MCF 10A (cell line): ENCODE data around the gene NECTIN1. TPM values are rescaled to one million over a fixed set of nuclear protein-coding genes. Genes with fewer than 3 reads are reported as not detected.

Source experiments
- BruUV-seq: library from RNA; stranded (reverse); fragments of 400-500 nt; replicated peaks from 2 replicates; lab custom pipeline; 2021; lab: Mats Ljungman, UMichigan
- CTCF ChIA-PET: fragments of 300-600 bp; sonication (Branson Sonifier 250); formaldehyde crosslinking; extraction: SDS; loops from one replicate; lab custom pipeline; 2021; ENCODE audit warnings: antibody characterized with exemption, inconsistent platforms; lab: Yijun Ruan, JAX
- POLR2A ChIA-PET: fragments of 300-600, 350-650 bp; sonication (Branson Sonifier 250); formaldehyde crosslinking; extraction: SDS; loops from one replicate; lab custom pipeline; 2020; ENCODE audit warnings: antibody characterized with exemption, inconsistent platforms; lab: Yijun Ruan, JAX
- DNase-seq: peaks from one replicate; pipeline ENCODE4 v3.0.0-alpha.2; 2018; ENCODE audit not compliant: unreplicated experiment
- H3K27ac Mint-ChIP-seq: one replicate; pipeline ENCODE4 v1.8.0; 2022; ENCODE audit warnings: mild to moderate bottlenecking, low read depth, mixed read lengths; ENCODE audit not compliant: unreplicated experiment
- H3K27me3 Mint-ChIP-seq: one replicate; pipeline ENCODE4 v1.8.0; 2022; ENCODE audit warnings: mixed read lengths; ENCODE audit not compliant: insufficient read depth, unreplicated experiment
- H3K36me3 Mint-ChIP-seq: one replicate; pipeline ENCODE4 v1.8.0; 2022; ENCODE audit warnings: mild to moderate bottlenecking, moderate library complexity, mixed read lengths; ENCODE audit not compliant: insufficient read depth, unreplicated experiment
- H3K4me1 Mint-ChIP-seq: one replicate; pipeline ENCODE4 v1.8.0; 2022; ENCODE audit warnings: mixed read lengths; ENCODE audit not compliant: insufficient read depth, unreplicated experiment
- H3K4me3 Mint-ChIP-seq: one replicate; pipeline ENCODE4 v1.8.0; 2022; ENCODE audit warnings: mild to moderate bottlenecking, moderate library complexity, mixed read lengths; ENCODE audit not compliant: unreplicated experiment
- H3K9me3 Mint-ChIP-seq: one replicate; pipeline ENCODE4 v1.8.0; 2022; ENCODE audit warnings: mixed read lengths; ENCODE audit not compliant: unreplicated experiment
- CTCF ChIP-seq: fragments of 200-600 bp; IDR thresholded peaks from one replicate; pipeline ENCODE4 v1.8.0; 2022; ENCODE audit warnings: antibody characterized with exemption, mild to moderate bottlenecking; ENCODE audit not compliant: unreplicated experiment
- intact Hi-C: fragments of 100-400 bp; cut with micrococcal nuclease; formaldehyde crosslinking; loops from 2 replicates; pipeline ENCODE4 v1.14.1; 2022
- total RNA-seq: library from RNA; stranded (reverse); gene quantifications from 2 replicates; pipeline ENCODE4 v1.2.3, GENCODE V29; 2022

Gene NECTIN1
- total RNA-seq, 1 experiment from 2014 or later, result 59.2 TPM

GRCh38 chr11:119744577-119744976, 15.6 kb upstream of the NECTIN1 start:
- no peaks in the 10 kb centered on the region for H3K4me1 Mint-ChIP-seq
- TF ChIP-seq CTCF, result no peak
- H3K36me3 Mint-ChIP-seq, result no peaks in the 10 kb centered on the region
- ChIA-PET POLR2A (no interaction called here), CTCF (interaction anchor here (0.7 kb wide), 1 partner anchor 398 kb away, joined by 3 read pairs; no protein-coding TSS in a partner anchor)
- H3K27me3 Mint-ChIP-seq, result peaks cover 38% of the 10 kb centered on the region
- no peaks in the 10 kb centered on the region for H3K9me3 Mint-ChIP-seq
- DNase-seq, result no peak
- no peak overlapping the region for H3K27ac Mint-ChIP-seq
- no TSS peak for BruUV-seq
- H3K4me3 Mint-ChIP-seq, result no peak overlapping the region
- intact Hi-C loops, result loop anchor here (5.0 kb wide), 1 partner anchor 262 kb away; no protein-coding TSS in a partner anchor

DNA sequence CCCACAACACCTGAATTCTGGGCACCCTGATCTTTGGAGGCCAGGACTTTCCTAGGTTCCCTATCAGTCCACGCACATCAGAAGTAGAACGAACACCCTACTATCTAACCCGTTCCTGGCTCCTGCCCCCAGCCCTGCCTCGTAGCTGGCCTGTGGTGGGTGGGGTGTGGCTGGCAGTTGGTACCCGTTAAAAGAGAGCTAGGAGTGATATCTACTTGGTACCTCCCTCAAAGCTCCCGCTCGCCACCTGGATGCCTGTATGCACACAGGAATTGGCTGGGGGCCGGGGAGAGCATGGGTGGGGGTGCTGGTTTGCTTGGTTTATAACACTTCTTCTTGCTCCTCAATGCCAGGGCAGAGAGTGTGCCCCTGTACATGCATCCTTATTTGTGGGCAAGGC, 14.0 kb upstream of the NECTIN1 start:
- Mint-ChIP-seq H3K9me3 (no peaks in the 10 kb centered on the region), H3K4me1 (no peaks in the 10 kb centered on the region), H3K4me3 (no peak overlapping the region), H3K36me3 (no peaks in the 10 kb centered on the region), H3K27ac (no peak overlapping the region), H3K27me3 (peaks cover 38% of the 10 kb centered on the region)
- DNase-seq, result no peak
- intact Hi-C loops, result loop anchor here (5.0 kb wide), 1 partner anchor 261 kb away; no protein-coding TSS in a partner anchor
- BruUV-seq, result no TSS peak
- ChIA-PET CTCF (interaction anchor here (0.5 to 2.0 kb wide), 3 partner anchors 14 to 365 kb away, joined by 3 to 6 read pairs (median 5); partner anchors contain the start of gene NECTIN1), POLR2A (interaction anchor here (0.8 to 1.6 kb wide), 2 partner anchors 13 to 269 kb away, joined by 3 read pairs; no protein-coding TSS in a partner anchor)
- no peak for TF ChIP-seq CTCF

- intact Hi-C loops, result loop anchor here (5.0 kb wide), 1 partner anchor 260 kb away; no protein-coding TSS in a partner anchor
- no peak overlapping the region for H3K4me3 Mint-ChIP-seq
- H3K36me3 Mint-ChIP-seq, result no peaks in the 10 kb centered on the region
- H3K27ac Mint-ChIP-seq, result no peak overlapping the region
- ChIA-PET POLR2A (interaction anchor here (0.8 to 1.6 kb wide), 2 partner anchors 14 to 270 kb away, joined by 3 read pairs; no protein-coding TSS in a partner anchor), CTCF (interaction anchor here (0.7 to 2.0 kb wide), 2 partner anchors 13 to 366 kb away, joined by 5 to 6 read pairs; partner anchors contain the start of gene NECTIN1)
- BruUV-seq, result no TSS peak
- peaks cover 36% of the 10 kb centered on the region for H3K27me3 Mint-ChIP-seq
- no peak for DNase-seq
- no peak for TF ChIP-seq CTCF
- no peaks in the 10 kb centered on the region for H3K9me3 Mint-ChIP-seq
- no peaks in the 10 kb centered on the region for H3K4me1 Mint-ChIP-seq
Measured at GRCh38 chr11:119742263-119742861, 13.4 kb upstream of the NECTIN1 start.
